ENCODE results near the gene C12orf57. TPM values are rescaled to one million over a fixed set of nuclear protein-coding genes. Genes with fewer than 3 reads are reported as not detected.

C12orf57 gene
- total RNA-seq, 1 donor from 2014 or later = 277 TPM

DNA sequence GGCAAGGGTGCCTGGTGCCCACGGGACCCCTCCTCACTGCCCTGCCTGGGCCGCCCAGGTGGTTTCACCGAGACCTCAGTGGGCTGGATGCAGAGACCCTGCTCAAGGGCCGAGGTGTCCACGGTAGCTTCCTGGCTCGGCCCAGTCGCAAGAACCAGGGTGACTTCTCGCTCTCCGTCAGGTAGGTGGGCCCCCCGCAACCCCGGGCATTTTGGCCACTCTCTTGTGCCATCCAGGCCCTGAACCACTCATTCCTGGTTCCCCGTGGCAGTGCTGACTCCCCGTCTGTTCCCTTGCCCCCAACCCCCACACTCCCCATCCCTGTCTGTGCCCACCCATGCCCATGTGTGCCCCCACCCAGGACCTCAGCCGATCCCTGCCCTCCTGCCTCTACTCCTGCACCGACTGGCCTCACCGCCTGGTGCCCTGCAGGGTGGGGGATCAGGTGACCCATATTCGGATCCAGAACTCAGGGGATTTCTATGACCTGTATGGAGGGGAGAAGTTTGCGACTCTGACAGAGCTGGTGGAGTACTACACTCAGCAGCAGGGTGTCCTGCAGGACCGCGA, 7.8 kb downstream of the C12orf57 start:
- Mint-ChIP-seq H3K27ac (no peak overlapping the region), H3K36me3 (ENCODE audit: insufficient read depth) (peaks cover under 1% of the 10 kb centered on the region), H3K4me3 (ENCODE audit: low read depth) (no peak overlapping the region), H3K4me1 (ENCODE audit: low read depth) (peaks cover 7% of the 10 kb centered on the region), H3K27me3 (no peaks in the 10 kb centered on the region), H3K9me3 (ENCODE audit: low read depth) (no peaks in the 10 kb centered on the region)
- TF ChIP-seq, protein P1, sequence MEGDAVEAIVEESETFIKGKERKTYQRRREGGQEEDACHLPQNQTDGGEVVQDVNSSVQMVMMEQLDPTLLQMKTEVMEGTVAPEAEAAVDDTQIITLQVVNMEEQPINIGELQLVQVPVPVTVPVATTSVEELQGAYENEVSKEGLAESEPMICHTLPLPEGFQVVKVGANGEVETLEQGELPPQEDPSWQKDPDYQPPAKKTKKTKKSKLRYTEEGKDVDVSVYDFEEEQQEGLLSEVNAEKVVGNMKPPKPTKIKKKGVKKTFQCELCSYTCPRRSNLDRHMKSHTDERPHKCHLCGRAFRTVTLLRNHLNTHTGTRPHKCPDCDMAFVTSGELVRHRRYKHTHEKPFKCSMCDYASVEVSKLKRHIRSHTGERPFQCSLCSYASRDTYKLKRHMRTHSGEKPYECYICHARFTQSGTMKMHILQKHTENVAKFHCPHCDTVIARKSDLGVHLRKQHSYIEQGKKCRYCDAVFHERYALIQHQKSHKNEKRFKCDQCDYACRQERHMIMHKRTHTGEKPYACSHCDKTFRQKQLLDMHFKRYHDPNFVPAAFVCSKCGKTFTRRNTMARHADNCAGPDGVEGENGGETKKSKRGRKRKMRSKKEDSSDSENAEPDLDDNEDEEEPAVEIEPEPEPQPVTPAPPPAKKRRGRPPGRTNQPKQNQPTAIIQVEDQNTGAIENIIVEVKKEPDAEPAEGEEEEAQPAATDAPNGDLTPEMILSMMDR (IDR thresholded peaks at IDR 0.05; ENCODE audit: unreplicated experiment) = no peak
- no peak for DNase-seq (ENCODE audit: low spot score, unreplicated experiment)

DNA sequence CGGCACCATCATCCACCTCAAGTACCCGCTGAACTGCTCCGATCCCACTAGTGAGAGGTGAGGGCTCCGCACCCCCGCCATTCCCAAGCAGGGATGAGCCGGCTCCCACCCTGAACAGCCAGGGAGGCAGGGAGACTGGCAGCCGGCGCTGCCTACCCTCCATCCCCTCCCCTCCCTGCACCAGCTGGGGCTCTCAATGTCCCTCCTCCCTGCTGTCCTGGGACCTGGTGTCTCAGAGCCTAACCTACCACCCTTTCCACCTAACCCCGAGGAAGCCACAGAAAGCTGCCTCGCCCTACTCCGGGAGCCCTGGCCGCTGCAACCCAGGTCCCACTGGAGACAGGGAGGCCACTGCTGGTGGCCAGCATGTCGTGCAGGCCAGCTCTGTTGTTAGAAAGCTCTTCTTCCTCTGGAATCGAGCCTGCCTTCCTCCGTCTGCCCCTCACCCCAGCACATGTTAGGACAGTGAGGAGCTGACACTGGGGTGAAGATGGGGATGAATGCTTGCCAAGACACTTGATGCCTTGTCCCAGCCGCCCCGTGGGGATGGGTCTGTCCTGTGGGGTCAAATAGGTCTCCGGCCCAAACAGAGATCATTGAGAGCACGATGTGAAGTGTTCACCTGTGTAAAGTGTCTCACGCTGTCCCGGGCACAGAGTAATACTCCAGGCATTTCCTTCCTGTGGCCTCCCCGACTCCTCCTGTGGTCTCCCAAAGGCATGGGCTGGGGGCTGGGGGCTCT, 8.5 kb downstream of the C12orf57 start:
- Mint-ChIP-seq H3K4me3 (ENCODE audit: low read depth) (no peak overlapping the region), H3K9me3 (ENCODE audit: low read depth) (no peaks in the 10 kb centered on the region), H3K4me1 (ENCODE audit: low read depth) (peaks cover 1% of the 10 kb centered on the region), H3K36me3 (ENCODE audit: insufficient read depth) (peaks cover 5% of the 10 kb centered on the region), H3K27me3 (no peaks in the 10 kb centered on the region), H3K27ac (no peak overlapping the region)
- no peak for DNase-seq (ENCODE audit: low spot score, unreplicated experiment)
- TF ChIP-seq, protein P1 (IDR thresholded peaks at IDR 0.05; ENCODE audit: unreplicated experiment) = no peak

DNA sequence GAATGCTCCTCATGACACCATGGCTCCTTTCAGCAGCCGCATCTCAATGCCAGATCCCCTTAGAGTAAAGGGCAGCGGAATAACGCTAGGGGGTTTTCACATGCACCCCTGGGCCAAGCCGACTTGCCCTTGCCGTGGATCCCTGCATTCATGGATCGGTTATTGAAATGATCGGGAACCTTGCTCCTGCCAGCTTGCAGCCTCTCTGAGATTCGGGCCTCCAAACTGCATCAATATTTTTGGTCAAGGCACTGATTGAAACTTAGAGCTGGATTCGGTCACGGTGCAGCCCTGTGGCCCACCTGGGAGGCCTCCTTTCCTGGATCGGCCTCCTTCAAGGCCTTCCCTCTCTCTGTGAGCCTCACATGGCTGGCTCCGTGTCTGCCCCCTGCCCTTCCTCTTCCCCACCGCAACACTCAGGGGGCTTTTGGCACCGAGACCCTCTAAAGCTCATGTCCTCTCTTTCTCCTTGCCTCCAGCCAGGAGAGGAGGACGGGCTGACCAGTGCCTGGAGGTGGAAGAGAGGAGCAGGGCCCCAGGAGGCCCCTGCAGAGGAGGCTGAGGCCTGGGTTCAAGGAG, 9.1 kb downstream of the C12orf57 start:
- Mint-ChIP-seq H3K36me3 (ENCODE audit: insufficient read depth) (peaks cover 5% of the 10 kb centered on the region), H3K27ac (no peak overlapping the region), H3K4me3 (ENCODE audit: low read depth) (no peak overlapping the region), H3K27me3 (no peaks in the 10 kb centered on the region), H3K9me3 (ENCODE audit: low read depth) (no peaks in the 10 kb centered on the region), H3K4me1 (ENCODE audit: low read depth) (peaks cover 1% of the 10 kb centered on the region)
- TF ChIP-seq, protein P1 (IDR thresholded peaks at IDR 0.05; ENCODE audit: unreplicated experiment) = no peak
- DNase-seq (ENCODE audit: low spot score, unreplicated experiment) = no peak

DNA sequence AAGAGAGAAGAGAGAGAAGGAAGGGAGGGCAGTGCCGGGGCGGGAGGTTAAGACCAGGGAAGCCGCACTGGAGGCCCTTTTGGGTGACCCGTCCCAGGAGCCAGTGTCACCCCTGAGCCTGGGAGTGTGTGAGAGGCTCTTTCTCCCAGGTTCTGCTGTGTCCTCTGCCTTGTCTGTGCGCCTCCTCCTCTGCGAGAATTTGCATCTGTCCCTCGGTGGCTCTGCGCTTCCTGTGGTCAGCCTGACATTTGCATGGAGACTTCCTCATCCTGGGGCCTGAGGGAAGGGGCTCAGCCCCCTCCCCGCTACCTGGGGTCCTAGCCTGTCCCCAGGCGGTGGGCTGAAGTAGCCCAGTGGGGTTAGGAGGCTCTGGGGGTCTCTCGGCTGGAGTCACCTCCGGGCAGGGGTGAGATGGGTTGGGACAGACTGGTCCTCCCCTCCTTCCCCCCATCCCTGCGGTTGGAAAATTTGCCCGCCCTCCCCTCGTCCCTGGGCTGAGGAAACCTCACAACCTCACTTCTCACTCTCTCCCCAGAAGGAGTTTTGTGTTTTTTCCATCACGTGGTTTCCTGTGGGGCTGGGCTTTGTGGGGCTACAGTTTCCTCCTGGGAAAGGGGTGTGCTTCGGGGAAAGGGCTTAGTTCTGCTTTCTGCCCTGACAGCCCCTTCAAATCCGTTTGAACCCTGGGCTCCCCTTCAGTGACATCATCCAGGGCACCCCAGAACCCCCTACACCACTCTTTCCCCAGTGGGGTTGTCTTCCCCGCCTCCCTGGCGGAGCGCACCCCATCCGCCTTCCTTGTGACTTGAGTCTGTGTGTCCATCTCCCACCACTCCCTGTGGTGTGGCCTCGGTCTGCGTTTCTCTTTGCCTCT, 9.9 kb downstream of the C12orf57 start:
- TF ChIP-seq, protein P1 (IDR thresholded peaks at IDR 0.05; ENCODE audit: unreplicated experiment) = no peak
- no peaks in the 10 kb centered on the region for H3K27me3 Mint-ChIP-seq
- no peak overlapping the region for H3K4me3 Mint-ChIP-seq (ENCODE audit: low read depth)
- peaks cover 1% of the 10 kb centered on the region for H3K4me1 Mint-ChIP-seq (ENCODE audit: low read depth)
- H3K27ac Mint-ChIP-seq = no peak overlapping the region
- H3K36me3 Mint-ChIP-seq (ENCODE audit: insufficient read depth) = peaks cover 9% of the 10 kb centered on the region
- H3K9me3 Mint-ChIP-seq (ENCODE audit: low read depth) = no peaks in the 10 kb centered on the region
- DNase-seq (ENCODE audit: low spot score, unreplicated experiment) = no peak

Measured in progenitor cell of endocrine pancreas (in vitro differentiated cells).